Omental fat pad (tissue), 4 donors: ENCODE data around the gene MYO18B. TPM values are rescaled to one million over a fixed set of nuclear protein-coding genes. Genes with fewer than 3 reads are reported as not detected.
A peak's percentile ranks its signal among the peaks of the same experiment; 100 is the strongest.

Experiments used
- ATAC-seq: fragments of 150-250 bp; one replicate; pipeline ENCODE4 v1.9.1; 2016; ENCODE audit warnings: mild to moderate bottlenecking, moderate library complexity; ENCODE audit not compliant: low FRiP score
- DNase-seq: peaks from one replicate; pipeline ENCODE4 v3.0.0-alpha.2; 2019; ENCODE audit warnings: low spot score
- CTCF ChIP-seq, 3 donors: fragments of 450-650 bp; IDR thresholded peaks; one replicate each; pipeline ENCODE4 v1.5.1; 2016 to 2017; ENCODE audit warnings: antibody characterized with exemption in 3 of 3, mild to moderate bottlenecking in 3 of 3, moderate library complexity in 2 of 3
- total RNA-seq, 4 donors: library from RNA; depleted of rRNA; stranded (reverse); fragments of >200 nt; gene quantifications; one replicate each; pipeline ENCODE4 v1.1.0, GENCODE V29; 2016

MYO18B gene
- total RNA-seq, 4 donors from 2014 or later = under 0.01 TPM; not detected in 2

- ATAC-seq (no peak), DNase-seq (no peak)
- TF ChIP-seq CTCF (IDR thresholded peaks at IDR 0.05) = no peak
These were observed 1.1 kb downstream of the MYO18B start for GRCh38 chr22:25742918-25743708.

GRCh38 chr22:25744694-25745093 lies 2.7 kb downstream of the MYO18B start:
- TF ChIP-seq CTCF (IDR thresholded peaks at IDR 0.05) = no peak
- DNase-seq = no peak
- no peak for ATAC-seq

- DNase-seq (no peak), ATAC-seq (peak; percentile 50)
- no peak for TF ChIP-seq CTCF (IDR thresholded peaks at IDR 0.05)
These were observed 3.5 kb downstream of the MYO18B start for GRCh38 chr22:25745341-25746011.

GRCh38 chr22:25746012-25746373 lies 4.0 kb downstream of the MYO18B start:
- ATAC-seq (no peak), DNase-seq (no peak)
- TF ChIP-seq CTCF (IDR thresholded peaks at IDR 0.05) = no peak

- ATAC-seq (peak; percentile 86), DNase-seq (peak; percentile 55)
- no peak for TF ChIP-seq CTCF (IDR thresholded peaks at IDR 0.05)
These were observed 5.4 kb downstream of the MYO18B start for GRCh38 chr22:25747245-25747944.

GRCh38 chr22:25748140-25748539 lies 6.2 kb downstream of the MYO18B start:
- DNase-seq (no peak), ATAC-seq (no peak)

More at GRCh38 chr22:25748140-25748539, 6.2 kb downstream of the MYO18B start:
- TF ChIP-seq CTCF (IDR thresholded peaks at IDR 0.05) = no peak
